Endothelial cell of umbilical vein (primary cell): ENCODE data around the gene NANP. TPM values are rescaled to one million over a fixed set of nuclear protein-coding genes. Genes with fewer than 3 reads are reported as not detected.

ENCODE experiments used
- BruUV-seq: library from RNA; stranded (reverse); fragments of 400-500 nt; replicated peaks from 2 replicates; lab custom pipeline; 2021; lab: Mats Ljungman, UMichigan
- CTCF ChIA-PET: fragments of 300-600, 350-600 bp; sonication (Branson Sonifier 250); formaldehyde crosslinking; loops from one replicate; lab custom pipeline; 2021; ENCODE audit warnings: antibody characterized with exemption, inconsistent platforms; lab: Charles Lee
- POLR2A ChIA-PET: fragments of 300-600, 350-600 bp; sonication (Branson Sonifier 250); formaldehyde crosslinking; loops from one replicate; lab custom pipeline; 2021; ENCODE audit warnings: antibody characterized with exemption, inconsistent platforms; lab: Charles Lee
- DNase-seq: peaks from one replicate; pipeline ENCODE4 v3.0.0-alpha.2; 2011; ENCODE audit warnings: low read depth, low spot score
- FAIRE-seq: peaks from 2 replicates; lab custom pipeline; 2011; peaks lifted over from hg19 to GRCh38; lab: Jason Lieb, UNC
- H2AFZ ChIP-seq: 2 replicates; pipeline ENCODE4 v1.6.0; 2012; ENCODE audit warnings: low read depth, low read length, control low read depth, inconsistent platforms
- H3K27ac ChIP-seq: 2 replicates; pipeline ENCODE4 v1.5.1; 2011; ENCODE audit warnings: low read depth, mild to moderate bottlenecking, control low read depth, low read length, moderate library complexity; ENCODE audit not compliant: insufficient read depth
- H3K27me3 ChIP-seq, 2 experiments: 2 replicates each; pipeline versions ENCODE4 v1.6.0 to v1.6.1; 2011; ENCODE audit warnings: low read length in 2 of 2, mixed read lengths in 1 of 2; ENCODE audit not compliant: control insufficient read depth in 2 of 2, insufficient read depth in 2 of 2
- H3K36me3 ChIP-seq, 2 experiments: 2 replicates in 1 of 2; 3 replicates in 1 of 2; pipeline ENCODE4 v1.5.1; 2011; ENCODE audit warnings: low read length in 2 of 2, mild to moderate bottlenecking in 1 of 2, moderate library complexity in 1 of 2; ENCODE audit not compliant: control insufficient read depth in 2 of 2, insufficient read depth in 2 of 2; ENCODE audit errors: extremely low read depth in 1 of 2
- H3K4me1 ChIP-seq: 3 replicates; pipeline ENCODE4 v1.5.1; 2011; ENCODE audit warnings: mild to moderate bottlenecking, low read length; ENCODE audit not compliant: control insufficient read depth, insufficient read depth; ENCODE audit errors: extremely low read depth
- H3K4me2 ChIP-seq: 2 replicates; pipeline ENCODE4 v1.6.1; 2011; ENCODE audit warnings: low read length, control low read depth, mixed read lengths; ENCODE audit not compliant: insufficient read depth
- H3K4me3 ChIP-seq, 3 experiments: fragments of 200-600 bp in 1 of 3; sonication (generic), shearing (Covaris generic) in 1 of 3; replicated peaks in 1 of 3; 2 replicates each; pipeline ENCODE4 v1.5.1; 2011 to 2016; ENCODE audit warnings: control low read depth in 3 of 3, low read length in 3 of 3, mild to moderate bottlenecking in 2 of 3, inconsistent platforms in 1 of 3, low read depth in 1 of 3, moderate library complexity in 1 of 3; ENCODE audit not compliant: insufficient read depth in 1 of 3
- H3K79me2 ChIP-seq: 2 replicates; pipeline ENCODE4 v1.6.0; 2012; ENCODE audit warnings: low read length, inconsistent platforms; ENCODE audit not compliant: control insufficient read depth, insufficient read depth
- H3K9ac ChIP-seq: replicated peaks from 2 replicates; pipeline ENCODE3; 2011; ENCODE audit warnings: low read length, control low read depth; ENCODE audit not compliant: insufficient read depth; ENCODE audit errors: extremely low read depth
- H3K9me1 ChIP-seq: replicated peaks from 3 replicates; pipeline ENCODE4 v1.6.0; 2011; ENCODE audit warnings: mild to moderate bottlenecking, low read length; ENCODE audit not compliant: control insufficient read depth, insufficient read depth; ENCODE audit errors: extremely low read depth
- H3K9me3 ChIP-seq: replicated peaks from 2 replicates; pipeline ENCODE4 v1.5.1; 2012; ENCODE audit warnings: low read length, inconsistent platforms; ENCODE audit not compliant: control insufficient read depth, insufficient read depth
- H4K20me1 ChIP-seq: replicated peaks from 2 replicates; pipeline ENCODE3; 2011; ENCODE audit warnings: mild to moderate bottlenecking, low read length; ENCODE audit not compliant: control insufficient read depth, insufficient read depth; ENCODE audit errors: extremely low read depth
- EZH2 ChIP-seq: IDR thresholded peaks from 2 replicates; pipeline ENCODE4 v1.6.1; 2012; ENCODE audit warnings: borderline replicate concordance, low read depth, mild to moderate bottlenecking, moderate library complexity, low read length, inconsistent platforms; ENCODE audit not compliant: severe bottlenecking
- FOS ChIP-seq: IDR thresholded peaks from 2 replicates; pipeline ENCODE4 v1.6.1; 2011; ENCODE audit warnings: mild to moderate bottlenecking, low read length, moderate library complexity, borderline replicate concordance; ENCODE audit not compliant: insufficient read depth
- GATA2 ChIP-seq: IDR thresholded peaks from 2 replicates; pipeline ENCODE4 v1.7.0; 2011; ENCODE audit warnings: low read depth, mild to moderate bottlenecking, moderate library complexity, mixed read lengths, low read length; ENCODE audit not compliant: insufficient read length, insufficient read depth
- JUN ChIP-seq: IDR thresholded peaks from 2 replicates; pipeline ENCODE4 v1.6.1; 2011; ENCODE audit warnings: borderline replicate concordance, low read depth; ENCODE audit not compliant: insufficient read length, insufficient read depth
- MYC ChIP-seq: IDR thresholded peaks from one replicate; pipeline ENCODE4 v1.6.1; 2011; ENCODE audit warnings: mild to moderate bottlenecking, low read depth, low read length
- POLR2A ChIP-seq: IDR thresholded peaks from 2 replicates; pipeline ENCODE4 v1.6.1; 2012; ENCODE audit warnings: low read depth, mild to moderate bottlenecking, control low read depth, low read length
- POLR2AphosphoS5 ChIP-seq: IDR thresholded peaks from 2 replicates; pipeline ENCODE4 v1.6.1; 2012; ENCODE audit warnings: low read depth, mild to moderate bottlenecking, control low read depth, low read length, moderate library complexity; ENCODE audit not compliant: insufficient read depth
- dilution Hi-C: fragments of 300-500 bp; cut with MboI; formaldehyde crosslinking; loops from one replicate; pipeline ENCODE4 v1.15.0; 2019; ENCODE audit warnings: low sequenced_read_pairs; ENCODE audit not compliant: extremely low pct_ligation_motif_present
- intact Hi-C: fragments of 100-400 bp; cut with micrococcal nuclease; formaldehyde crosslinking; loops from one replicate; pipeline ENCODE4 v1.10.0; 2022
- polyA plus RNA-seq, 4 experiments: library from polyadenylated mRNA; depleted of rRNA in 3 of 4; stranded (reverse) in 3 of 4; unstranded in 1 of 4; fragments of >200 nt; gene quantifications; 2 replicates each; pipeline versions ENCODE4 v1.2.1 to v1.2.3, GENCODE V29; 2011 to 2012; ENCODE audit warnings: missing spikeins in 1 of 4
- total RNA-seq: library from RNA; stranded (reverse); gene quantifications from 2 replicates; pipeline ENCODE4 v1.2.3, GENCODE V29; 2021
- TF ChIP-seq, protein P1 (sequence below): IDR thresholded peaks from 2 replicates; pipeline ENCODE4 v1.6.1; 2011; ENCODE audit not compliant: insufficient read depth, insufficient read length
- TF ChIP-seq, protein P2 (sequence below), 2 donors: IDR thresholded peaks; 1 replicate in 1 of 2; 2 replicates in 1 of 2; pipeline ENCODE4 v1.5.1; 2011; ENCODE audit warnings: low read length in 2 of 2, mild to moderate bottlenecking in 2 of 2, moderate library complexity in 2 of 2, control low read depth in 1 of 2, inconsistent platforms in 1 of 2, low read depth in 1 of 2; ENCODE audit not compliant: insufficient read depth in 1 of 2; ENCODE audit errors: extremely low read depth in 1 of 2

Gene NANP
- total and polyA plus RNA-seq, 2 donors (not counting 3 experiments of a cell fraction or from before 2014, with no cell fraction given): 4.2 to 7.5 TPM

DNA sequence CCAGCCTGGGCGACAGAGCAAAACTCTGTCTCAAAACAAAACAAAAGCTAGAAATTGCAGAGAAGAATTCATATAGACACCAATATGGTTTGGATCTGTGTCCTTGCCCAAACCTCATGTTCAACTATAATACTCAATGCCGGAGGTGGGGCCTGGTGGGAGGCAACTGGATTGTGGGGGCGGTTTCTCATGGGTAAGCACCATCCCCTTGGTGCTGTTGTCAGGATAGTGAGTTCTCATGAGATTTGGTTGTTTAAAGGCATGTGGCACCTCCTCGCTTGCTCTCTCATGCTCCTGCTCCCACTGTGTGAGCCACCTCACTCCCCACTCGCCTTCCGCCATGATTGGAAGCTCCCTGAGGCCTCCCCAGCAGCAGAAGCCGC lies 53.7 kb downstream of the NANP start:
- no peaks in the 10 kb centered on the region for H3K9me3 ChIP-seq
- DNase-seq (no peak), FAIRE-seq (no peak)
- H3K36me3 ChIP-seq: peaks cover 0 to 5% of the 10 kb centered on the region in 2 experiments
- peaks cover 9% of the 10 kb centered on the region for H3K79me2 ChIP-seq
- peaks cover 11% of the 10 kb centered on the region for H3K4me1 ChIP-seq
- H3K4me2 ChIP-seq: no peak overlapping the region
- TF ChIP-seq JUN (no peak), GATA2 (no peak), FOS (no peak), MYC (no peak), POLR2A (no peak), EZH2 (no peak), POLR2AphosphoS5 (no peak)
- TF ChIP-seq, protein P1, sequence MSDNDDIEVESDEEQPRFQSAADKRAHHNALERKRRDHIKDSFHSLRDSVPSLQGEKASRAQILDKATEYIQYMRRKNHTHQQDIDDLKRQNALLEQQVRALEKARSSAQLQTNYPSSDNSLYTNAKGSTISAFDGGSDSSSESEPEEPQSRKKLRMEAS: no peak
- TF ChIP-seq, protein P2, sequence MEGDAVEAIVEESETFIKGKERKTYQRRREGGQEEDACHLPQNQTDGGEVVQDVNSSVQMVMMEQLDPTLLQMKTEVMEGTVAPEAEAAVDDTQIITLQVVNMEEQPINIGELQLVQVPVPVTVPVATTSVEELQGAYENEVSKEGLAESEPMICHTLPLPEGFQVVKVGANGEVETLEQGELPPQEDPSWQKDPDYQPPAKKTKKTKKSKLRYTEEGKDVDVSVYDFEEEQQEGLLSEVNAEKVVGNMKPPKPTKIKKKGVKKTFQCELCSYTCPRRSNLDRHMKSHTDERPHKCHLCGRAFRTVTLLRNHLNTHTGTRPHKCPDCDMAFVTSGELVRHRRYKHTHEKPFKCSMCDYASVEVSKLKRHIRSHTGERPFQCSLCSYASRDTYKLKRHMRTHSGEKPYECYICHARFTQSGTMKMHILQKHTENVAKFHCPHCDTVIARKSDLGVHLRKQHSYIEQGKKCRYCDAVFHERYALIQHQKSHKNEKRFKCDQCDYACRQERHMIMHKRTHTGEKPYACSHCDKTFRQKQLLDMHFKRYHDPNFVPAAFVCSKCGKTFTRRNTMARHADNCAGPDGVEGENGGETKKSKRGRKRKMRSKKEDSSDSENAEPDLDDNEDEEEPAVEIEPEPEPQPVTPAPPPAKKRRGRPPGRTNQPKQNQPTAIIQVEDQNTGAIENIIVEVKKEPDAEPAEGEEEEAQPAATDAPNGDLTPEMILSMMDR (IDR thresholded peaks at IDR 0.05; ENCODE audit: extremely low read depth in 1 of 2, insufficient read depth in 1 of 2, low read depth in 1 of 2, low read length in 2 of 2): no peak
- H3K27me3 ChIP-seq: no peaks in the 10 kb centered on the region
- no peaks in the 10 kb centered on the region for H3K9me1 ChIP-seq
- CTCF ChIA-PET: interaction anchor here (0.7 kb wide), 1 partner anchor 30 kb away, joined by 3 read pairs; no protein-coding TSS in a partner anchor
- no peak overlapping the region for H2AFZ ChIP-seq
- intact Hi-C loops: loop anchor here (5.0 kb wide), 1 partner anchor 83 kb away; no protein-coding TSS in a partner anchor
- H3K27ac ChIP-seq: no peak overlapping the region
- POLR2A ChIA-PET: no interaction called here
- no peaks in the 10 kb centered on the region for H4K20me1 ChIP-seq
- dilution Hi-C loops: no loop called here
- H3K4me3 ChIP-seq: no peak overlapping the region
- no TSS peak for BruUV-seq
- H3K9ac ChIP-seq: no peak overlapping the region
